Keratinocyte (primary cell): ENCODE data around the gene LCN10.

Source experiments
- EZH2 ChIP-seq: IDR thresholded peaks from one replicate; pipeline ENCODE4 v1.6.1; 2012; ENCODE audit warnings: inconsistent platforms, mild to moderate bottlenecking, low read length, moderate library complexity
- TF ChIP-seq, protein P1 (sequence below), 3 experiments: IDR thresholded peaks in 1 of 3; conservative IDR thresholded peaks in 1 of 3; optimal IDR thresholded peaks in 1 of 3; 2 replicates in 2 of 3; 3 replicates in 1 of 3; pipeline versions ENCODE3 to v1.5.1; 2011; ENCODE audit warnings: low read length in 3 of 3, mild to moderate bottlenecking in 3 of 3, moderate library complexity in 2 of 3, control low read depth in 1 of 3, inconsistent platforms in 1 of 3; ENCODE audit not compliant: insufficient read depth in 2 of 3; ENCODE audit errors: extremely low read depth in 1 of 3

GRCh38 chr9:136734837-136735496 is 7.8 kb downstream of the LCN10 start:
- no peak for TF ChIP-seq EZH2
- TF ChIP-seq, protein P1, sequence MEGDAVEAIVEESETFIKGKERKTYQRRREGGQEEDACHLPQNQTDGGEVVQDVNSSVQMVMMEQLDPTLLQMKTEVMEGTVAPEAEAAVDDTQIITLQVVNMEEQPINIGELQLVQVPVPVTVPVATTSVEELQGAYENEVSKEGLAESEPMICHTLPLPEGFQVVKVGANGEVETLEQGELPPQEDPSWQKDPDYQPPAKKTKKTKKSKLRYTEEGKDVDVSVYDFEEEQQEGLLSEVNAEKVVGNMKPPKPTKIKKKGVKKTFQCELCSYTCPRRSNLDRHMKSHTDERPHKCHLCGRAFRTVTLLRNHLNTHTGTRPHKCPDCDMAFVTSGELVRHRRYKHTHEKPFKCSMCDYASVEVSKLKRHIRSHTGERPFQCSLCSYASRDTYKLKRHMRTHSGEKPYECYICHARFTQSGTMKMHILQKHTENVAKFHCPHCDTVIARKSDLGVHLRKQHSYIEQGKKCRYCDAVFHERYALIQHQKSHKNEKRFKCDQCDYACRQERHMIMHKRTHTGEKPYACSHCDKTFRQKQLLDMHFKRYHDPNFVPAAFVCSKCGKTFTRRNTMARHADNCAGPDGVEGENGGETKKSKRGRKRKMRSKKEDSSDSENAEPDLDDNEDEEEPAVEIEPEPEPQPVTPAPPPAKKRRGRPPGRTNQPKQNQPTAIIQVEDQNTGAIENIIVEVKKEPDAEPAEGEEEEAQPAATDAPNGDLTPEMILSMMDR (optimal IDR thresholded peaks at IDR 0.05 in 1 of 3, IDR thresholded peaks at IDR 0.05 in 1 of 3, conservative IDR thresholded peaks at IDR 0.05 in 1 of 3; ENCODE audit: extremely low read depth in 1 of 3, insufficient read depth in 2 of 3, low read length in 3 of 3), result no peak
